ENCODE measurements around the gene GLDN.

- TF ChIP-seq CTCF (IDR thresholded peaks at IDR 0.05) (no peak), POLR2A (IDR thresholded peaks at IDR 0.05) (no peak)
These were observed 34.1 kb upstream of the GLDN start for GRCh38 chr15:51307325-51307724.
